K562 (cell line): ENCODE data around the gene C22orf39. TPM values are rescaled to one million over a fixed set of nuclear protein-coding genes. Genes with fewer than 3 reads are reported as not detected.

Experiments used
- BCLAF1 ChIP-seq, 2 experiments: fragments of 450-650 bp in 1 of 2; IDR thresholded peaks; 2 replicates each; pipeline ENCODE4 v1.6.1; 2011 to 2017; ENCODE audit warnings: low read depth in 2 of 2, antibody characterized with exemption in 1 of 2, borderline replicate concordance in 1 of 2, low read length in 1 of 2, mild to moderate bottlenecking in 1 of 2, mixed read lengths in 1 of 2; ENCODE audit not compliant: control insufficient read depth in 1 of 2
- CGGBP1 ChIP-seq: fragments of 250-450 bp; sonication (Bioruptor Pico); IDR thresholded peaks from 2 replicates; pipeline ENCODE4 v1.9.0; 2021; ENCODE audit warnings: mild to moderate bottlenecking
- ERF ChIP-seq: fragments of 450-650 bp; formaldehyde crosslinking; IDR thresholded peaks from 2 replicates; pipeline ENCODE4 v1.4.0; 2020; ENCODE audit warnings: mild to moderate bottlenecking, mixed read lengths
- FOXA3 ChIP-seq, 2 experiments: fragments of 450-650 bp in 1 of 2; sonication (generic) in 1 of 2; formaldehyde crosslinking; IDR thresholded peaks in 1 of 2; conservative IDR thresholded peaks in 1 of 2; 2 replicates each; pipeline versions ENCODE4 v1.4.0 to v1.8.0; 2020 to 2022; ENCODE audit warnings: mild to moderate bottlenecking in 2 of 2, missing genetic modification reagents in 1 of 2
- JUN ChIP-seq, 2 experiments: sonication (generic) in 1 of 2; formaldehyde crosslinking in 1 of 2; IDR thresholded peaks; 2 replicates each; pipeline versions ENCODE4 v1.6.1 to v1.8.0; 2012 to 2022; ENCODE audit warnings: borderline replicate concordance in 2 of 2, mild to moderate bottlenecking in 2 of 2, improper control_type of control experiment in 1 of 2, low read depth in 1 of 2, low read length in 1 of 2, missing genetic modification reagents in 1 of 2
- POLR2AphosphoS2 ChIP-seq: IDR thresholded peaks from 2 replicates; pipeline ENCODE4 v1.6.1; 2012; ENCODE audit warnings: low read length, improper control_type of control experiment
- RFX7 ChIP-seq: fragments of 250-450 bp; sonication (Bioruptor Pico); IDR thresholded peaks from 2 replicates; pipeline ENCODE4 v1.5.1; 2021; ENCODE audit warnings: mild to moderate bottlenecking
- SMAD3 ChIP-seq: fragments of 450-650 bp; formaldehyde crosslinking; conservative IDR thresholded peaks from 2 replicates; pipeline ENCODE4 v1.4.0; 2020; ENCODE audit warnings: mild to moderate bottlenecking
- SNRNP70 ChIP-seq: fragments of 200-400 bp; formaldehyde crosslinking; optimal IDR thresholded peaks from 2 replicates; pipeline ENCODE3; 2017; ENCODE audit warnings: low read depth, low read length
- SUPT5H ChIP-seq: fragments of 450-650 bp; IDR thresholded peaks from 2 replicates; pipeline ENCODE4 v1.6.1; 2016
- ZFP36 ChIP-seq: fragments of 150-350 bp; IDR thresholded peaks from 2 replicates; pipeline ENCODE4 v1.6.1; 2018; ENCODE audit warnings: low read length, low read depth; ENCODE audit not compliant: partially characterized antibody
- ZNF512 ChIP-seq: IDR thresholded peaks from 2 replicates; pipeline ENCODE4 v1.6.1; 2016; ENCODE audit warnings: missing genetic modification characterization, missing compliant biosample characterization
- polyA plus RNA-seq, 8 experiments: library from polyadenylated mRNA; depleted of rRNA in 4 of 8; stranded (reverse) in 5 of 8; unstranded in 3 of 8; fragments of >200 nt; fragmentation: Nextera tagmentation in 2 of 8; fragmentation: Illumina TruSeq in 1 of 8; extraction: Ambion mirVana in 2 of 8; extraction: Trizol in 1 of 8; gene quantifications; 2 replicates each; pipeline versions ENCODE4 v1.2.1 to v1.2.3, GENCODE V29; 2011 to 2014; ENCODE audit warnings: inconsistent platforms in 1 of 8, missing spikeins in 1 of 8
- total RNA-seq, 7 experiments: library from RNA; depleted of rRNA in 6 of 7; stranded (reverse); fragments of >200 nt in 6 of 7; fragmentation: Illumina TruSeq in 2 of 7; extraction: Trizol in 2 of 7; gene quantifications; 2 replicates each; pipeline versions ENCODE4 v1.2.1 to v1.2.3, GENCODE V29; 2011 to 2021; ENCODE audit warnings: low replicate concordance in 1 of 7
- TF ChIP-seq, protein P1 (sequence below): sonication (generic); formaldehyde crosslinking; IDR thresholded peaks from 2 replicates; pipeline ENCODE4 v1.5.0; 2020; ENCODE audit warnings: missing genetic modification reagents
- TF ChIP-seq, protein P2 (sequence below): conservative IDR thresholded peaks from 2 replicates; pipeline ENCODE4 v1.6.1; 2011; ENCODE audit warnings: low read depth, mild to moderate bottlenecking, low read length; ENCODE audit not compliant: control insufficient read depth
- TF ChIP-seq, protein P3 (sequence below): sonication (generic); formaldehyde crosslinking; IDR thresholded peaks from 2 replicates; pipeline ENCODE4 v1.9.0; 2022; ENCODE audit warnings: mild to moderate bottlenecking, missing genetic modification reagents

C22orf39 gene
- total and polyA plus RNA-seq, 9 of the 15 experiments (the other 6 are each of a cell fraction or from before 2014, with no cell fraction given), result 20.4 to 139 (median 66.8) TPM

- TF ChIP-seq, protein P1, sequence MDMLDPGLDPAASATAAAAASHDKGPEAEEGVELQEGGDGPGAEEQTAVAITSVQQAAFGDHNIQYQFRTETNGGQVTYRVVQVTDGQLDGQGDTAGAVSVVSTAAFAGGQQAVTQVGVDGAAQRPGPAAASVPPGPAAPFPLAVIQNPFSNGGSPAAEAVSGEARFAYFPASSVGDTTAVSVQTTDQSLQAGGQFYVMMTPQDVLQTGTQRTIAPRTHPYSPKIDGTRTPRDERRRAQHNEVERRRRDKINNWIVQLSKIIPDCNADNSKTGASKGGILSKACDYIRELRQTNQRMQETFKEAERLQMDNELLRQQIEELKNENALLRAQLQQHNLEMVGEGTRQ (CRISPR knock-in tag), result 0 out of 2 replicates have a peak, but pooled peaks have one; percentile 18
- TF ChIP-seq CGGBP1 (CRISPR knock-in tag), result no peak
- TF ChIP-seq ZNF512 (tag), result no peak
- TF ChIP-seq, protein P2, sequence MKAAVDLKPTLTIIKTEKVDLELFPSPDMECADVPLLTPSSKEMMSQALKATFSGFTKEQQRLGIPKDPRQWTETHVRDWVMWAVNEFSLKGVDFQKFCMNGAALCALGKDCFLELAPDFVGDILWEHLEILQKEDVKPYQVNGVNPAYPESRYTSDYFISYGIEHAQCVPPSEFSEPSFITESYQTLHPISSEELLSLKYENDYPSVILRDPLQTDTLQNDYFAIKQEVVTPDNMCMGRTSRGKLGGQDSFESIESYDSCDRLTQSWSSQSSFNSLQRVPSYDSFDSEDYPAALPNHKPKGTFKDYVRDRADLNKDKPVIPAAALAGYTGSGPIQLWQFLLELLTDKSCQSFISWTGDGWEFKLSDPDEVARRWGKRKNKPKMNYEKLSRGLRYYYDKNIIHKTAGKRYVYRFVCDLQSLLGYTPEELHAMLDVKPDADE, result peak; percentile 47; the same call in 1 of the 2 replicates
- TF ChIP-seq SUPT5H, result peak; percentile 25; the same call in 1 of the 2 replicates
- peak; percentile 67 for TF ChIP-seq ZFP36
- no peak for TF ChIP-seq RFX7 (CRISPR knock-in tag)
- TF ChIP-seq SNRNP70, result no peak
- 0 out of 4 replicates have a peak, but pooled peaks of 1 of the 2 experiments have one; percentile 23 for TF ChIP-seq BCLAF1 (IDR thresholded peaks at IDR 0.05; ENCODE audit: borderline replicate concordance in 1 of 2, control insufficient read depth in 1 of 2, low read depth in 2 of 2, low read length in 1 of 2)
- TF ChIP-seq FOXA3 (CRISPR knock-in tag; conservative IDR thresholded peaks at IDR 0.05 in 1 of 2, IDR thresholded peaks at IDR 0.05 in 1 of 2), result peak in 1 of 2 experiments; percentile 76; a peak in 2 of 4 replicates
- TF ChIP-seq, protein P3, sequence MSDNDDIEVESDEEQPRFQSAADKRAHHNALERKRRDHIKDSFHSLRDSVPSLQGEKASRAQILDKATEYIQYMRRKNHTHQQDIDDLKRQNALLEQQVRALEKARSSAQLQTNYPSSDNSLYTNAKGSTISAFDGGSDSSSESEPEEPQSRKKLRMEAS (CRISPR knock-in tag), result peak; percentile 38
- TF ChIP-seq ERF (CRISPR knock-in tag), result no peak
- no peak for TF ChIP-seq JUN (IDR thresholded peaks at IDR 0.05; ENCODE audit: borderline replicate concordance, low read depth, low read length)
- peak; percentile 92 for TF ChIP-seq JUN (CRISPR knock-in tag; IDR thresholded peaks at IDR 0.05; ENCODE audit: borderline replicate concordance)
- peak; percentile 40; the same call in 1 of the 2 replicates for TF ChIP-seq POLR2AphosphoS2
- no peak for TF ChIP-seq SMAD3 (CRISPR knock-in tag)
Measured at GRCh38 chr22:19466848-19467752, 19.6 kb upstream of the C22orf39 start (continued).
